ENCODE measurements around the gene ZCCHC7. TPM values are rescaled to one million over a fixed set of nuclear protein-coding genes. Genes with fewer than 3 reads are reported as not detected.

Gene ZCCHC7
- total RNA-seq, 1 donor: 25.0 TPM

GRCh38 chr9:37329576-37329975 is 209.2 kb downstream of the ZCCHC7 start:
- TF ChIP-seq, protein P1, sequence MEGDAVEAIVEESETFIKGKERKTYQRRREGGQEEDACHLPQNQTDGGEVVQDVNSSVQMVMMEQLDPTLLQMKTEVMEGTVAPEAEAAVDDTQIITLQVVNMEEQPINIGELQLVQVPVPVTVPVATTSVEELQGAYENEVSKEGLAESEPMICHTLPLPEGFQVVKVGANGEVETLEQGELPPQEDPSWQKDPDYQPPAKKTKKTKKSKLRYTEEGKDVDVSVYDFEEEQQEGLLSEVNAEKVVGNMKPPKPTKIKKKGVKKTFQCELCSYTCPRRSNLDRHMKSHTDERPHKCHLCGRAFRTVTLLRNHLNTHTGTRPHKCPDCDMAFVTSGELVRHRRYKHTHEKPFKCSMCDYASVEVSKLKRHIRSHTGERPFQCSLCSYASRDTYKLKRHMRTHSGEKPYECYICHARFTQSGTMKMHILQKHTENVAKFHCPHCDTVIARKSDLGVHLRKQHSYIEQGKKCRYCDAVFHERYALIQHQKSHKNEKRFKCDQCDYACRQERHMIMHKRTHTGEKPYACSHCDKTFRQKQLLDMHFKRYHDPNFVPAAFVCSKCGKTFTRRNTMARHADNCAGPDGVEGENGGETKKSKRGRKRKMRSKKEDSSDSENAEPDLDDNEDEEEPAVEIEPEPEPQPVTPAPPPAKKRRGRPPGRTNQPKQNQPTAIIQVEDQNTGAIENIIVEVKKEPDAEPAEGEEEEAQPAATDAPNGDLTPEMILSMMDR (IDR thresholded peaks at IDR 0.05; ENCODE audit: insufficient read depth, low read depth, low read length): peak; percentile 34
- no peak overlapping the region for H3K4me3 ChIP-seq (ENCODE audit: low read depth, low read length)
- peak; percentile 18 for DNase-seq (ENCODE audit: low read depth)

DNA sequence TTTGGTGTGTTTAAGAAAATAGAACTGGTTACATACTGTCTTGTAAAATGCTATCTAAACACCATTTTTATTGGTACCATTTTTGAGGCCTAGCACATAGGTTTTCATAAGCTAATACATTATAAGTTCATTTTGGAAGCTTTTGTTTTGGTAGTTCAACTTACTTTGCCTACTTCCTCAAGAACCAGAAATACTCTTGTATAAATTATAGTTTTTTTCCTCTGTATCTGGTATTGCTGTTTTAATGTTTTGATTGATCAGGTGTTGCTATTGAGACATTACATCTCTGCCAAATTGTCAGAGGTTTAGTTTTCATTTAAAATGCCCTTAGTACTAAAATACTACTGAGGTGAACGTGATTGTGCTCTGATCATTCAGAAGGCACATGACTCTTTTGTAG is 211.5 kb downstream of the ZCCHC7 start:
- DNase-seq (ENCODE audit: low read depth): no peak
- H3K4me3 ChIP-seq (ENCODE audit: low read depth, low read length): no peak overlapping the region
- TF ChIP-seq, protein P1 (IDR thresholded peaks at IDR 0.05; ENCODE audit: insufficient read depth, low read depth, low read length): no peak

DNA sequence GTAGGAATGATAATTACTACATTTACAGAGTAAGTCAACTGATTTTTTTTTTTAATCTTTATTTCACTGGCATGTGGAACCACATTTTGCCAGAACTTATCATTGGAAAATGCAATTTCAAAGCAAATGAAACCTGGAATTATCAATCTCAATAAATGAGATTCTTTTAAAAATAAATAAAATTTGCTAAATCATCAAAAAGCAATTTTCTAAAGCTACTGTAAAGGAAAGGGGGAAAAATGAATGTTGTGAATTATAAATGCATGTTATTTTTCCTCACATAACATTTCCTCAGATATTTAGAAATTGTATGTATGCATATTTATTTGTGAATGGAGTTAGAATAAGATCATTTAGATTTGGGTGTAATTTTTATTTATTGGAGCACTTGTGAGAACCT is 212.2 kb downstream of the ZCCHC7 start:
- H3K4me3 ChIP-seq (ENCODE audit: low read depth, low read length): no peak overlapping the region
- TF ChIP-seq, protein P1 (IDR thresholded peaks at IDR 0.05; ENCODE audit: insufficient read depth, low read depth, low read length): no peak
- DNase-seq (ENCODE audit: low read depth): no peak

DNA sequence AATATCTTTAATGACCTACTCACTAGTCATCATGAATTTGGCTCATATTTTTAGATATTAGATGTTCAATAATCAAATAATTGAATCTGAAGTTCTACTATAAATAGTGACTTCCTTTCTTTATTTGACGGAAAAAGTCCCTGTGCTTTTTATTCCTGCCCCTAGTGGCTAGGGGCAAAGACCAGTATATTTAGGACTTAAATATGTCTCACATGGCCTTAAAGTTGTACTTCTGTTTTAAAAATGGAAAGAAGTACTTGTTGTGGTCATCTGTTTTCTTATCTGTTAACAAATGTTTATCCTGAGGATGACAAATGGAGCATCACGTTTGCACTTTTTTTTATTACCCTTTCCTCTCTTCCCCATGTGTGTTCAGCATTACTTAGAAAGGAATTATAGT is 212.9 kb downstream of the ZCCHC7 start:
- peak; percentile 36 for DNase-seq (ENCODE audit: low read depth)
- TF ChIP-seq, protein P1 (IDR thresholded peaks at IDR 0.05; ENCODE audit: insufficient read depth, low read depth, low read length): peak; percentile 17
- H3K4me3 ChIP-seq (ENCODE audit: low read depth, low read length): no peak overlapping the region

DNA sequence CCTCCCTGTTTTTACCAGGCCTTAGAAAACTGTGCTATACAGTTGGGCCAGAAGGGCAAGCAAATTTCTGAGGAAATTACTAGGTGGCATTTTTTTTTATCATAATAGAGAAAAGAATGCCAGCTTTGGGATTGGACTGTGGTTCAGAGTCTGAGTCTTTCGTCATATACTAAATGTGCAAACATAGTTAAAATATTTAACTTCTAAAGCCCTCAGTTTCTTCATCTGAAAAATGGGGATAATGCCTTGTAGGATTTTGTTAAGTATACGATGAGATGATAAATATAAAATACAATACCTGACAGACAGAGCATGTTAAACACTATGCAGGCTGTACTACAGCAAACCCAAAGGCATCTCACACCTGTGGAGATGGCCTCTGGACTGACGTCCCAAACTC is 214.9 kb downstream of the ZCCHC7 start:
- H3K4me3 ChIP-seq (ENCODE audit: low read depth, low read length): no peak overlapping the region
- no peak for DNase-seq (ENCODE audit: low read depth)
- TF ChIP-seq, protein P1 (IDR thresholded peaks at IDR 0.05; ENCODE audit: insufficient read depth, low read depth, low read length): no peak

DNA sequence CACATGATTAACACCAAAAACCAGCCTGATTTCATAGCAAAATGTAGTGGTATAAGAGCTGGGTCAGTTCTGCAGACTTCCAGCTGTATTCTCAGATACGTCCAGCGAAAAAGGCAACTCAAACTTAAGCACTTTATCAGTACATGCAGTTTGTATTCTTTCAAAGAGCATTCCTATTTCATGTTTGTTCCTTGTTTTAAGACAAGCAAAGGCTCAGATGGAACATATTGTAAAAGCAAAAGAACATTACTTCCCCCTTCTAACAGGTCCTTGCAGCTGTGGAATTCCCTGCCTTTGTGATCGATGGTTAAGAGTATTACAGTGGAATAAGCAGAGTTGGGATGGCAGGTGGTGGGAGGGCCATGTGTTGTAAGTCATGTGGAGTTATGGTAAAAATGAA is 215.8 kb downstream of the ZCCHC7 start:
- TF ChIP-seq, protein P1 (IDR thresholded peaks at IDR 0.05; ENCODE audit: insufficient read depth, low read depth, low read length): no peak
- DNase-seq (ENCODE audit: low read depth): no peak
- no peak overlapping the region for H3K4me3 ChIP-seq (ENCODE audit: low read depth, low read length)

DNA sequence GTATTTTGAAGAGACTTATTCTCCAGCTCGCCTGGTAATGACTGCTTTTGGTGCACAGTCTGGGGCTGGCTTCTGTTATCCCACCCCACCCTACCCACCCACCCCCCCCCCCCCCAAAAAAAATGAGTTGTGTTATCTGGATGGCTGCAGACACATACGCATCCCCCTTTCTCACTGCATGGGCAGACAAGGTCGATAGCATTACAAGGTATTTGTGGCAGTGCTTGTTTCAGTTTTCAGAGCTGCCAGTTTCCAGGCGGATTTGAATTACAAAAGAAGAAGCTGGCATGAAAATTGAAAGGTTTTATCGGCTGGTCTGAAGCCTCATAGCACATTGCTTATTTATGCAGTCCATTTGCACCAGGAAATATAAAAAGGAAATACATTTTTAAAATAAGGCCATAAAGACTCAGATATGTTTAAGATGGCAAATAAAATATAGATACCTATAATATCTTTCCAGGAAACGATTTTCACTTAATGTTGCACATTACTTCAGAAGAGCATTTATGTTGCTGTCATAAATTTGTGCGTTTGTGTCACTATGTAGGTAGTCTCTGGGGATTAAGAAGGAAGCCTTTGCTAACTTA is 217.0 kb downstream of the ZCCHC7 start:
- no peak overlapping the region for H3K4me3 ChIP-seq (ENCODE audit: low read depth, low read length)
- TF ChIP-seq, protein P1 (IDR thresholded peaks at IDR 0.05; ENCODE audit: insufficient read depth, low read depth, low read length): no peak
- DNase-seq (ENCODE audit: low read depth): no peak

Measured in fibroblast of villous mesenchyme (primary cell).